GM12891 (cell line): ENCODE data around the gene VWA1.

ENCODE experiments used
- POLR2AphosphoS5 ChIP-seq: IDR thresholded peaks from 2 replicates; pipeline ENCODE4 v1.6.1; 2011; ENCODE audit warnings: low read depth, low read length, control low read depth
- POU2F2 ChIP-seq: IDR thresholded peaks from 2 replicates; pipeline ENCODE4 v1.6.1; 2011; ENCODE audit warnings: low read depth, mild to moderate bottlenecking, control low read depth, low read length, moderate library complexity

DNA sequence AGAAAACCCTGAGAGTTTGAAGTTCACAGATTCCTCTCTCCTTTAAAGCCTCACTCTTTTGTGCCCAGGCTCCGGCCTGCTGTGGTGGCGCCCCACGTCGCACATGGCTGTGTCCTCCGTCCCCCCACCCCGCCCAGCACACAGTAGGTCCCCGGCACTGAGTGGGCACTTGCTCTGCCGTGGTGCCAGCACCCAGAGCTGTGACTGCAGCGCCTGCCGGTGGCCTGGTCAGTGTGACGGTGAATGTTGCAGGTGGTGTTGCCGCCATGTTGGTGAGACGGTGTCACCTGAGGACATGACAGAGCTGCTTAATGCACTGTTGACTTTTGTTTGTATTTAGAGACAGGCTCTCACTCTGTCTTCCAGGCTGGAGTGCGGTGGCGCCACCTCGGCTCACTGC is 17.4 kb downstream of the VWA1 start:
- no peak for TF ChIP-seq POLR2AphosphoS5
- no peak for TF ChIP-seq POU2F2
